ENCODE measurements around the gene NUAK2.

DNA sequence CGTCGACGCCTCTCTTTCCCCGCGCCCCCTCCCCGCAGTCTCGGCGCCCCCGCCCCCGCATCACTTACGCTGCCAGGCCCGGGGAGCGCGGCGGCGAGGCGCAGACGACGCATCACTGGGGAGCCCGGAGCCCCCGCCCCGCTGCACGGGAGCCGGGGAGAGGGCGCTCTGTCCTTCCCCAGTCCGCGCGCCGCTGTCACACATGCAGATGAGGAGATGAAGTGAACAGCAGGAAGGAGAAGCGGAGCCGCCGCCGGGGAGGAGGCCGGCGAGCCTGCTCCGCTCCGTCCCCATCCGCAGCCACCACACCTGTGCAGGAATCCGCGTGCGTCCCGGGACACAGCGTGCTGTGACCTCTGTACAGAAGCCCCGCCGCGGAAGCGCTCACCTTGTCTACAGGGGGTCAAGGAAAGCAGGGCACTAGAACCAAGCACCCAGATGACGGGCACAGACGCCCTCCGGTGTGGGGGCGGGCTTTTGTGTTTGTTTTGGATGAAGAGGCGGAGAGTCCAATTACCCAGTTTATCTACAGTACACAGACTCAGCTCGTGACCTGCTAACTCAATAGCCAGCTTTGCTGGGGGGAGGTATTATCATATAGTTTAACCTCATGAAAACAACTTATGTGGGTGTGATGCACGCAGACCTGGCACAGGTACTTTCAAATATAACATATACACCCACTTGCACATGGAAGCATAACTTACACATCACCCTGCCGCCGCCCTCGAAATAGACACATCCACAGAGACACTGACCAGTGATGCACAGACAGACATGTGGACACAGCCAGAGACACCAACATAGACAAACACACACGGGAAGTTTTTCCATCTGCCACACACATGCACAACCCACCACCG, 22.8 kb upstream of the NUAK2 start:
- TF ChIP-seq, protein P1, sequence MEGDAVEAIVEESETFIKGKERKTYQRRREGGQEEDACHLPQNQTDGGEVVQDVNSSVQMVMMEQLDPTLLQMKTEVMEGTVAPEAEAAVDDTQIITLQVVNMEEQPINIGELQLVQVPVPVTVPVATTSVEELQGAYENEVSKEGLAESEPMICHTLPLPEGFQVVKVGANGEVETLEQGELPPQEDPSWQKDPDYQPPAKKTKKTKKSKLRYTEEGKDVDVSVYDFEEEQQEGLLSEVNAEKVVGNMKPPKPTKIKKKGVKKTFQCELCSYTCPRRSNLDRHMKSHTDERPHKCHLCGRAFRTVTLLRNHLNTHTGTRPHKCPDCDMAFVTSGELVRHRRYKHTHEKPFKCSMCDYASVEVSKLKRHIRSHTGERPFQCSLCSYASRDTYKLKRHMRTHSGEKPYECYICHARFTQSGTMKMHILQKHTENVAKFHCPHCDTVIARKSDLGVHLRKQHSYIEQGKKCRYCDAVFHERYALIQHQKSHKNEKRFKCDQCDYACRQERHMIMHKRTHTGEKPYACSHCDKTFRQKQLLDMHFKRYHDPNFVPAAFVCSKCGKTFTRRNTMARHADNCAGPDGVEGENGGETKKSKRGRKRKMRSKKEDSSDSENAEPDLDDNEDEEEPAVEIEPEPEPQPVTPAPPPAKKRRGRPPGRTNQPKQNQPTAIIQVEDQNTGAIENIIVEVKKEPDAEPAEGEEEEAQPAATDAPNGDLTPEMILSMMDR (IDR thresholded peaks at IDR 0.05) = no peak
- TF ChIP-seq EP300 (IDR thresholded peaks at IDR 0.05) (no peak), POLR2AphosphoS5 (IDR thresholded peaks at IDR 0.05) (no peak), POLR2A (IDR thresholded peaks at IDR 0.05; ENCODE audit: low read depth) (no peak)

Measured in esophagus muscularis mucosa (tissue), 4 donors.